Measurements from ENCODE around the gene IRF2BP2.

IRF2BP2 gene

GRCh38 chr1:234610061-234610665 lies at the start of gene IRF2BP2:
IRF2BP2 (minus strand) TSS chr1:234610178; CDS start chr1:234609494, 684 bp downstream.
- DNase-seq (ENCODE audit: insufficient read length, low spot score), result peak; percentile 67
- no peak for FAIRE-seq

- DNase-seq (ENCODE audit: insufficient read length, low spot score) (no peak), FAIRE-seq (no peak)
Measured at GRCh38 chr1:234659538-234659937, 49.6 kb upstream of the IRF2BP2 start.

DNA sequence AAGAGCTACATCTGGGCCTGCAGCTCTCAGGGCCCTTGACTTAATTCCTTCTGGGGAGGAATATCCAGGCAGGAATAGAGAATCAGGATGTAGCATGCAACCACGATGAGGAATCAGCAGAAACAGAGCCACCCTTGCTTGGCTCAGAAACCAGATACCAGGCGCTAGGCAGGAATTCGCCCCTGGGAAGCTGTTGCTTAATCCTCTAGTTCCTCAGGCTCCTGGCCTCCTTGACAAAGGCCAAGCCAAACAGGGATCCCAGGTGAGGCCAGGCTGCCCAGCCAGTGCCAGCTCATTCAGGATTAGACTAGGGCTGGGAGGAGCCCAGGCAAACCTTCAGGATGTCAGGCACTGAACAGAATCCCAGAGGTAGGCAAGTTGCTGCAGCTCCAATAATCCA lies 48.2 kb upstream of the IRF2BP2 start:
- FAIRE-seq, result no peak
- no peak for DNase-seq (ENCODE audit: insufficient read length, low spot score)

DNA sequence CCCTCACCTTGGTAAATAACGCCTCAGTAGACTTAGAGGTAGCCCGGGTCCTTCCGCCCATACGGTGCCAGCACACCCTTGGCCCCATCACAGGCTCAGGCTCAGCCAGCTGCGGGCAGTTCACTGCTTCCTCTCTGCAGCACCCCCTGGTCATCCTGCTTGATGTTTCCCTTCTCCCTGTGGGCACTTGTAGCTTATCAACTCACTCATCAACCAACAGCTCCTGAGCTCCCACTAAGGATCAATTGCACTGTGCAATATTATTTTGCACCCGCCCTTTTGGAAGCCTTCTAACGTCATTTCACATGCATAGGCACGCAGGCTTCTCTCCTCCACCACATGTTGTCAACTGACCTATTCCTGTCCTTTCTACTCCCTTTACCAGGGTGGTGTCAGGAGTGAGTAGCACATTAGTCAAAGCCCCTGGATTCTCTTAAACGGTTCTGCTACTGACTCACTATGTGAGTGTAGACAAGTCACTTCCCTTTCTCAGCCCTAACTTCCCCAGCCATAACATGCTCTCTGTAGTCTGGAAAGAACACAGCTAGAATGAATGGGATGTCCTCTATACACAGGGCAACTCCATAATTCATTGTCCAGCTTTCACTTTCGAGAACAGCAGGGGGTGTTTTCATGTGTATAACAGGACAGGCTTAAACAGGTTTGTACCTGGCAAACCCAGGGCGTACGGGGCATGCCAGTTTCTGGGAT lies 47.1 kb upstream of the IRF2BP2 start:
- DNase-seq (ENCODE audit: insufficient read length, low spot score) (peak; percentile 9), FAIRE-seq (no peak)

DNA sequence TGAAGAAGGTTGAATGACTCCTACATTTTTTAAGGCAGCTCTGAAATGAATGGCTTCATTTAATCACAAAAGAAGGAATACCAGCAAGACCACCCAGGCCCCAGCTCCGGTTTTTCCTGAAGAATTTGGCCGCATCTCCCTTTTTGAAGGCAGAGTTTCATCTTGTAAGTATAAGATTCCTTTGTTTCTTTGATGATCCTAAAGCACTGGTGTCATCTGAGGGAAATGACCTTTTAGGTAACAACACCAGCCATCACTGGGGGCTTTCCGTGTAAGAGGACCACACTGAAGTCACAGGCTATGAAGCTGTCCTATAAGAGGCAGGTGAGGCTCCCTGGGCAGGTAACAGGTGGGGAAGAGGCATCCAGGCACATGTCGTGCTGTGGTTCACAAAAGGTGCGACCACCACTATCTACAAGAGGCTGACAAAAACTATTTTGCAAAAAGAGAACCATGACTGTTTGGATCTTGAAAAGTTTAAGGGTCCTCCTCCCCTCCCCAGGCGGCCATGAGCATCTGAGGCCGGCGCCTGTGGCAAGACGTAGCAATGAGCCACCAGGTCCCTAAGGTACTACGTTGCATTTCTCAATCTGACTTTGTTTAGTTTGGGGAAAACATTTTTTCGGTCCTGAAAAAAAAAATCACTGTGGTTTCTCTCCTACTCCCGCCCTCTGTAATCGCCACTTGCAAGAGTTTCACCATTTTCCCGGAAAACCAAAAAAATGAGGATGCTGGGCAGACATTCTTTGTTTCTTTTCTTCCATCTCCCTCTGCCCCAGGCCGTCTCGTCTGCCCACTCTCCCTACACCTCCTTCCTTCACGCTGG lies 46.3 kb upstream of the IRF2BP2 start:
- DNase-seq (ENCODE audit: insufficient read length, low spot score) (no peak), FAIRE-seq (no peak)

GRCh38 chr1:234655328-234656069 lies 45.5 kb upstream of the IRF2BP2 start:
- no peak for FAIRE-seq
- no peak for DNase-seq (ENCODE audit: insufficient read length, low spot score)

- DNase-seq (ENCODE audit: insufficient read length, low spot score), result no peak
- FAIRE-seq, result no peak
Measured at GRCh38 chr1:234654002-234654733, 44.2 kb upstream of the IRF2BP2 start.

GRCh38 chr1:234649432-234650081 lies 39.6 kb upstream of the IRF2BP2 start:
- FAIRE-seq, result no peak
- DNase-seq (ENCODE audit: insufficient read length, low spot score), result no peak

DNA sequence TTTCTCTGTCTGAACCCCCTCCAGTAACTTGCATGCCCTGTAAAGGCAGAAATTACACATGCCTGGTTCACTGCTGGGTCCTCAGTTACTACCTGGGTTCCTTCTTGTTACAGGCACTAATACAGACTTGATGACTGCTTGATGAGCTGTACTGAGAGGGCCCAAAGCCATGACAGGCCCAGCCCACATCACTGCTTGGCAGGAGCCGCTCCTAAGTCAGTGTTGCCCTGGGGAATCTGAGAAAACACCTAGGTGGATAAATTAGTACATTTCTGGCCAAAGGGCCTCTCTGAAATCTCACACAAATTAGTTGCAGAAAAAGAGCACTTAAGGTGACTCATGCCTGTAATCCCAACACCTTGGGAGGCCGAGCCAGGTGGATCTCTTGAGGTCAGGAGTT lies 37.8 kb upstream of the IRF2BP2 start:
- FAIRE-seq, result no peak

GRCh38 chr1:234647245-234647644 lies 37.3 kb upstream of the IRF2BP2 start:
- no peak for DNase-seq (ENCODE audit: insufficient read length, low spot score)
- FAIRE-seq, result no peak

More for the DNA sequence above, 37.8 kb upstream of the IRF2BP2 start:
- DNase-seq (ENCODE audit: insufficient read length, low spot score), result no peak

- no peak for FAIRE-seq
- no peak for DNase-seq (ENCODE audit: insufficient read length, low spot score)
Measured at GRCh38 chr1:234645964-234646363, 36.0 kb upstream of the IRF2BP2 start.

DNA sequence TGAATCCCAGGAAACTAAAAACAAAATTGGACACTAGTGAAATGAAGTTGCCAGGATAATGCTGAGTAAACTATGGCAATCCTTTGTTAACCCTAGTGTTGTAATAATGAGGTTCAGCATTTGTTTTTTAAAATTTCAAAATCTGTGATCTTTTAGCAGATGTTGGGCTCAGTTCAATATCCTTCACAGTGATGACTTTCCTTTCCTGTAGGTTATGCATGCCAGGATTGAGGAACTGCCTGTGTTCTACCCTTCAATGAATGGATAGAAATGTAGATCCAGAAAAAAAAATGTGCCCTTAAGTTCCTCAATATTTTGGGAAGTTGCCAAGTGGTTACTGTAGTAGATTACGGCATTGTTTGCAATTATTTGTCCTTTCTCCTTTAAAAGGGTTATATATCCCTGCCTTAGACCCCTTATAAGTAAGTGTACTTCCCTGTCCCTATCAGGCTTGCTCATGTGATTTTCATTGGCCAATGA lies 35.5 kb upstream of the IRF2BP2 start:
- DNase-seq (ENCODE audit: insufficient read length, low spot score), result no peak
- FAIRE-seq, result no peak

DNA sequence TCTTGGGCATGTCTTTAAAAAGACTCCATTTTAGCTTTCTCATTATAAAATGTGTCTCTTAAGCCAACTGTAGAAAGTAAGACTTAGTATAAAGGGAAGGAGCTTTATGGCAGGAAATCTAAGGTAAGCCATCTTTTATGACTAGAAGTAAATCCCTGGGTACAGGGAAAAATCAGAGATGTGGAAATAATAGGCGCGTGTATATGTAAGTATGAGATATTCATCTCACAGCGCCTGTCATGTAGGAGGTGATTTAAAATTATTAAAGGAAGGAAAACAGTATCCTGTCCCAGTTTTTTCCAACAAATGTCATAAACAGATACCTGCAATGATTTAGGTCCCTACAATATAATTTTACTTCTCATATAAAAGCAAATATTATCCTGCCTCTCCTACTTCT lies 35.0 kb upstream of the IRF2BP2 start:
- FAIRE-seq, result no peak
- DNase-seq (ENCODE audit: insufficient read length, low spot score), result no peak

DNA sequence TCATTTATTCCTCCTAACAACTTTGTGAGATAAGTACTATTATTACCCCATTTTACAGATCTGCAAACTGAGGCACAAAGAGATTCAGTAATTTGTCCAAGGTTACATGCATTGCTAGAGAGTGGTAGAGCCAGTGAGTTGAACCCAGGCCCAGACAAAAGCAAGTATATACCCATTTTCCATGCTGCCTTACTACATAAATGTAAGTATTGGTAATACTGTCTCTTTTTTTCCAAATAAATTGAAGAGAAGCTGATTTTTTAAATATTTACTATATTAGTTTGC lies 33.8 kb upstream of the IRF2BP2 start:
- no peak for DNase-seq (ENCODE audit: insufficient read length, low spot score)
- no peak for FAIRE-seq

GRCh38 chr1:234643111-234643849 lies 33.3 kb upstream of the IRF2BP2 start:
- FAIRE-seq, result no peak
- DNase-seq (ENCODE audit: insufficient read length, low spot score), result no peak

DNA sequence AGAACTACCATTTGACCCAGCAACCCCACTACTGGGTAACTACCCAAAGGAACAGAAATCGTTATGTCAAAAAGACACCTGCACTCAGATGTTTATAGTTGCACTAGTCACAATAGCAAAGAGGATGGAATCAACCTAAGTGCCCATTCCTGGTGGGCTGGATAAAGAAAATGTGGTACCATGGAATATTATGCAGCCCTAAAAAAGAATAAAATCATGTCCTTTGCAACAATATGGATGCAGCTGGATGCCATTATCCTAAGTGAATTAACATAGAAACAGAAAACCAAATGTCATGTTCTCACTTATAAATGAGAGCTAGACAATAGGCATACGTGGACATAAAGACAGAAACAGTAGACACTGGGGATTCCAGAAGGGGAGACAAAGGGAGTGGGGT lies 32.5 kb upstream of the IRF2BP2 start:
- no peak for DNase-seq (ENCODE audit: insufficient read length, low spot score)
- FAIRE-seq, result no peak

- FAIRE-seq (no peak), DNase-seq (ENCODE audit: insufficient read length, low spot score) (no peak)
Measured at GRCh38 chr1:234639961-234640360, 30.0 kb upstream of the IRF2BP2 start.

DNA sequence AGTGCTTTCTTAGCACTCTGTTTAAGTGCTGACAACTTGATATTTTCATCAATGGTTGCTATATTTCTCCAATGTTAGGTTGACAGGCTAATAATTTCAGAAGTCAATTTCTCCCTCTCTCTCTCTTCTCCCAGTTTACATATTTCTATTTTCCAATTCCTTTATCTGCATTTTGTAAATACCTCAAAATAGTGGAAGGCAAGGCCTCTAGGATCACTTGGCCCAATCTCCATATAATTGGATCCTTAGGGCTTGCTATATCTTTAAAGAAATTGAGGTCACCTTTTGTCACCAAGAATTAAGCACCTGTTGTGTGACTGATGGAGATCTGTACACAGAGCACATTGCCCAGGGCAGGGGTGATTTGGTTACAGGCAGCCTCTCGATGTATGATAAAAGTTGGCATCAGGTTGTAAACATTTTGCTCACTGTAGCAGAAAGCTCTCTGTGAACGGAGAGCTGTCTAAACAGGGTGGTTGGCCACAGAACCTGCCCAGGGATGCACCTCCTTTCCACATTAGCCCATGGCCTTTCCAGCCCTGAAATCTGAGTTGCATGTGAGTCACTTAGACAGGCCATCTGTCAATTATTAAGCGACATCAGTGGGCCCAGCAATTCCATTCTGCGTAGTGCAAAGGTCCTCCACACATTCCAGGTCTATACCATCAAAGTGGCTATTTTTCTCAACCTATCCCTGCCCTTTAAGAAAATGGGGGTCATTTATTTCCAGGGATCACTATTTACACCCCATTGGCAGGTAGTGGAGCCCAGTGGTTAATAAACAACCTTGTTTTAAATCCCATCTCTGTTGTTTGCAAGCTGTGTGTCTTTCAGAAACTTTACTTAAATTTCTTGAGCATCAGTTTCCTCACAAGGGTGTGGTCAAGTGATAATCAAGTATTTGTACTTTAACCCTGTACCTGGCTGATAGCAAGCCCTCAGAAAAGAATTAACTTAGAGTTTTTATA lies 29.1 kb upstream of the IRF2BP2 start:
- FAIRE-seq (no peak), DNase-seq (ENCODE audit: insufficient read length, low spot score) (no peak)

All from GM19239 (cell line).